HepG2 (cell line): Measurements from ENCODE around the gene GPC3. TPM values are rescaled to one million over a fixed set of nuclear protein-coding genes. Genes with fewer than 3 reads are reported as not detected.

Experiments
- ATAC-seq: fragments of 200-7000 bp; cut with Tn5 transposase; 3 replicates; pipeline ENCODE4 v1.9.1; 2020; ENCODE audit warnings: mild to moderate bottlenecking, moderate library complexity
- BruUV-seq: library from RNA; stranded (reverse); fragments of 400-500 nt; replicated peaks from 2 replicates; lab custom pipeline; 2021; lab: Mats Ljungman, UMichigan
- CTCF ChIA-PET: fragments of 300-600 bp; formaldehyde crosslinking; extraction: SDS; loops from one replicate; lab custom pipeline; 2021; ENCODE audit warnings: low total read pairs, inconsistent platforms, low intra/inter-chr PET ratio; lab: Yijun Ruan, JAX
- POLR2A ChIA-PET: fragments of 350-600 bp; sonication (Branson Sonifier 250); formaldehyde crosslinking; loops from one replicate; lab custom pipeline; 2020; ENCODE audit warnings: antibody characterized with exemption, inconsistent platforms; lab: Yijun Ruan, JAX
- DNase-seq: peaks from one replicate; pipeline ENCODE4 v3.0.0-alpha.2; 2015; ENCODE audit warnings: low spot score
- FAIRE-seq: peaks from 3 replicates; lab custom pipeline; 2011; peaks lifted over from hg19 to GRCh38; lab: Jason Lieb, UNC
- H2AFZ ChIP-seq: one replicate; pipeline ENCODE4 v1.6.1; 2011; ENCODE audit warnings: low read length, inconsistent platforms
- H3K27ac ChIP-seq: fragments of 300-600 bp; 3 replicates; pipeline ENCODE4 v1.8.0; 2011; ENCODE audit warnings: mixed run types, mild to moderate bottlenecking, mixed read lengths, low read length, inconsistent platforms; ENCODE audit not compliant: insufficient read depth; ENCODE audit errors: extremely low read length
- H3K27me3 ChIP-seq, 2 experiments: fragments of 200-600 bp in 1 of 2; 2 replicates in 1 of 2; 3 replicates in 1 of 2; pipeline versions ENCODE4 v1.6.0 to v1.8.0; 2011; ENCODE audit warnings: low read length in 2 of 2, mild to moderate bottlenecking in 2 of 2, moderate library complexity in 2 of 2, inconsistent platforms in 1 of 2; ENCODE audit not compliant: insufficient read depth in 2 of 2, control insufficient read depth in 1 of 2
- H3K36me3 ChIP-seq, 2 experiments: fragments of 200-600 bp in 1 of 2; replicated peaks in 1 of 2; 2 replicates in 1 of 2; 3 replicates in 1 of 2; pipeline versions ENCODE4 v1.5.1 to v1.8.0; 2011; ENCODE audit warnings: low read length in 2 of 2, inconsistent platforms in 1 of 2; ENCODE audit not compliant: insufficient read depth in 2 of 2, control insufficient read depth in 1 of 2
- H3K4me1 ChIP-seq: 2 replicates; pipeline ENCODE4 v1.5.1; 2012; ENCODE audit warnings: low read length, inconsistent platforms; ENCODE audit not compliant: insufficient read depth
- H3K4me2 ChIP-seq: 2 replicates; pipeline ENCODE4 v1.6.0; 2011; ENCODE audit warnings: low read depth, low read length, inconsistent platforms
- H3K4me3 ChIP-seq, 3 experiments: fragments of 200-600 bp in 1 of 3; sonication (generic), shearing (Covaris generic) in 1 of 3; replicated peaks in 1 of 3; 2 replicates each; pipeline ENCODE4 v1.5.1; 2011 to 2016; ENCODE audit warnings: low read length in 3 of 3, inconsistent platforms in 2 of 3, low read depth in 2 of 3, mild to moderate bottlenecking in 2 of 3, control low read depth in 1 of 3, mixed read lengths in 1 of 3; ENCODE audit not compliant: insufficient read depth in 1 of 3
- H3K79me2 ChIP-seq: one replicate; pipeline ENCODE4 v1.6.1; 2011; ENCODE audit warnings: low read length, inconsistent platforms; ENCODE audit not compliant: insufficient read depth
- H3K9ac ChIP-seq: 2 replicates; pipeline ENCODE4 v1.6.0; 2011; ENCODE audit warnings: mild to moderate bottlenecking, low read depth, low read length, inconsistent platforms; ENCODE audit not compliant: insufficient read depth
- H3K9me3 ChIP-seq: 2 replicates; pipeline ENCODE4 v1.5.1; 2012; ENCODE audit warnings: mild to moderate bottlenecking, low read length
- H4K20me1 ChIP-seq: 2 replicates; pipeline ENCODE4 v1.6.0; 2011; ENCODE audit warnings: inconsistent platforms, mild to moderate bottlenecking, low read length, moderate library complexity; ENCODE audit not compliant: insufficient read depth
- BCL6 ChIP-seq: IDR thresholded peaks from 2 replicates; pipeline ENCODE4 v1.6.1; 2016; ENCODE audit warnings: missing genetic modification reagents, missing compliant biosample characterization
- CREB1 ChIP-seq, 2 experiments: fragments of 450-650 bp in 1 of 2; IDR thresholded peaks; 2 replicates each; pipeline ENCODE4 v1.6.1; 2016 to 2017; ENCODE audit warnings: control low read depth in 1 of 2, mild to moderate bottlenecking in 1 of 2, missing compliant biosample characterization in 1 of 2, missing genetic modification characterization in 1 of 2
- E2F5 ChIP-seq: sonication (generic); formaldehyde crosslinking; conservative IDR thresholded peaks from 2 replicates; pipeline ENCODE4 v1.4.0; 2020; ENCODE audit warnings: missing genetic modification reagents
- NCOA1 ChIP-seq: sonication (generic); formaldehyde crosslinking; IDR thresholded peaks from 2 replicates; pipeline ENCODE4 v1.9.0; 2021; ENCODE audit warnings: missing genetic modification reagents
- SAFB2 ChIP-seq: sonication (generic); formaldehyde crosslinking; IDR thresholded peaks from 2 replicates; pipeline ENCODE4 v1.5.1; 2020; ENCODE audit warnings: missing genetic modification reagents, low read depth, mild to moderate bottlenecking, borderline replicate concordance
- TFAP4 ChIP-seq: sonication (generic); IDR thresholded peaks from 2 replicates; pipeline ENCODE4 v1.6.1; 2016; ENCODE audit warnings: low read depth, borderline replicate concordance
- TOE1 ChIP-seq: sonication (generic); formaldehyde crosslinking; IDR thresholded peaks from 2 replicates; pipeline ENCODE4 v1.4.0; 2020; ENCODE audit warnings: mild to moderate bottlenecking, missing genetic modification reagents
- ZBTB14 ChIP-seq: sonication (generic); formaldehyde crosslinking; IDR thresholded peaks from 2 replicates; pipeline ENCODE4 v1.4.0; 2020; ENCODE audit warnings: missing genetic modification reagents
- ZHX1 ChIP-seq: sonication (generic); formaldehyde crosslinking; IDR thresholded peaks from 2 replicates; pipeline ENCODE4 v1.8.1; 2022; ENCODE audit warnings: low read depth, mild to moderate bottlenecking, missing genetic modification reagents
- ZNF256 ChIP-seq: sonication (generic); formaldehyde crosslinking; conservative IDR thresholded peaks from 2 replicates; pipeline ENCODE4 v1.4.0; 2020; ENCODE audit warnings: missing genetic modification reagents
- ZNF430 ChIP-seq: sonication (generic); formaldehyde crosslinking; IDR thresholded peaks from 2 replicates; pipeline ENCODE4 v1.9.0; 2021; ENCODE audit warnings: mild to moderate bottlenecking, missing genetic modification reagents
- ZNF547 ChIP-seq: sonication (generic); formaldehyde crosslinking; IDR thresholded peaks from 2 replicates; pipeline ENCODE4 v1.5.1; 2020; ENCODE audit warnings: mild to moderate bottlenecking, missing genetic modification reagents
- ZNF614 ChIP-seq: IDR thresholded peaks from 2 replicates; pipeline ENCODE4 v1.6.1; 2018; ENCODE audit warnings: missing biosample characterization, missing genetic modification reagents, inconsistent platforms, borderline replicate concordance
- ZNF629 ChIP-seq: sonication (generic); formaldehyde crosslinking; conservative IDR thresholded peaks from 2 replicates; pipeline ENCODE4 v1.5.0; 2020; ENCODE audit warnings: missing genetic modification reagents
- ZSCAN22 ChIP-seq: sonication (generic); formaldehyde crosslinking; IDR thresholded peaks from 2 replicates; pipeline ENCODE4 v1.4.0; 2020; ENCODE audit warnings: mild to moderate bottlenecking, missing genetic modification reagents
- WGBS: methylation state at CpG from one replicate; pipeline ENCODE4 v1.1.6; 2017; ENCODE audit warnings: low lambda C conversion rate; 5-methylcytosine and 5-hydroxymethylcytosine counted together
- in situ Hi-C: cut with HindIII; loops from 2 replicates; pipeline ENCODE4 v1.10.0; 2017; ENCODE audit warnings: low pct_unique_long_range_greater_than_20kb; ENCODE audit not compliant: extremely low pct_ligation_motif_present
- intact Hi-C: fragments of 100-400 bp; cut with micrococcal nuclease; formaldehyde crosslinking; loops from one replicate; pipeline ENCODE4 v1.10.0; 2022; ENCODE audit not compliant: unreplicated experiment
- polyA plus RNA-seq, 8 experiments: library from polyadenylated mRNA; depleted of rRNA in 3 of 8; stranded (reverse) in 7 of 8; unstranded in 1 of 8; fragments of >200 nt; fragmentation: Illumina TruSeq in 4 of 8; extraction: Trizol in 4 of 8; gene quantifications; 2 replicates each; pipeline versions ENCODE4 v1.2.1 to v1.2.3, GENCODE V29; 2011 to 2016; ENCODE audit warnings: low read depth in 4 of 8, missing spikeins in 1 of 8, mixed read lengths in 1 of 8; ENCODE audit not compliant: insufficient read depth in 1 of 8
- total RNA-seq, 5 experiments: library from RNA; depleted of rRNA; stranded (reverse); fragments of >200 nt; fragmentation: Illumina TruSeq; extraction: Trizol; gene quantifications; 2 replicates each; pipeline ENCODE4 v1.2.3, GENCODE V29; 2016; ENCODE audit warnings: low read depth in 1 of 5
- TF ChIP-seq, protein P1 (sequence below): sonication (generic); formaldehyde crosslinking; IDR thresholded peaks from 2 replicates; pipeline ENCODE4 v1.9.0; 2021; ENCODE audit warnings: missing genetic modification reagents, mild to moderate bottlenecking, borderline replicate concordance

The GPC3 gene
- total and polyA plus RNA-seq, 2 of the 13 experiments (the other 11 are each of a cell fraction or from before 2014, with no cell fraction given) = 1,799 to 3,263 TPM

- TF ChIP-seq, protein P1, sequence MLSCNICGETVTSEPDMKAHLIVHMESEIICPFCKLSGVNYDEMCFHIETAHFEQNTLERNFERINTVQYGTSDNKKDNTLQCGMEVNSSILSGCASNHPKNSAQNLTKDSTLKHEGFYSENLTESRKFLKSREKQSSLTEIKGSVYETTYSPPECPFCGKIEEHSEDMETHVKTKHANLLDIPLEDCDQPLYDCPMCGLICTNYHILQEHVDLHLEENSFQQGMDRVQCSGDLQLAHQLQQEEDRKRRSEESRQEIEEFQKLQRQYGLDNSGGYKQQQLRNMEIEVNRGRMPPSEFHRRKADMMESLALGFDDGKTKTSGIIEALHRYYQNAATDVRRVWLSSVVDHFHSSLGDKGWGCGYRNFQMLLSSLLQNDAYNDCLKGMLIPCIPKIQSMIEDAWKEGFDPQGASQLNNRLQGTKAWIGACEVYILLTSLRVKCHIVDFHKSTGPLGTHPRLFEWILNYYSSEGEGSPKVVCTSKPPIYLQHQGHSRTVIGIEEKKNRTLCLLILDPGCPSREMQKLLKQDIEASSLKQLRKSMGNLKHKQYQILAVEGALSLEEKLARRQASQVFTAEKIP (CRISPR knock-in tag) = no peak
Measured at GRCh38 chrX:133846311-133846710, 139.1 kb downstream of the GPC3 start (continued).

DNA sequence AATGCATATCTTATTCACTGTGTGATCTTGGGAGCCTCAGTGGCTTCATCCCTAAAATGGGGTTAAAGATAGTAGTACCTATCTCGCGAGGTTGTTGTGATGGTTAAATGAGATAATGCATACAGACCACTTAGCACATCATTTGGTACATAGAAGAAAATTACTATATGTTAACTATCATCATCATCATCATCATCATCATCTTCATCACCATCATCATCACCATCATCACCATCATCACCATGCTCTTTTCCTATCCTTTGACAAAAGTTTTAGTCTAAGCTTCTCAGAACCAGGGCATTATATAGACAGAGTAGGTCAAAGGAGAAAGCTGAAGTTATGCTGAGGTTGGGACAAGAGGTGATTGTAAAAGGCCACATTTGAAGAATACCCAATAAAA, 145.0 kb downstream of the GPC3 start:
- no peaks in the 10 kb centered on the region for H3K4me1 ChIP-seq
- intact Hi-C loops = no loop called here
- no peak overlapping the region for H2AFZ ChIP-seq
- ATAC-seq = no peak
- no peak overlapping the region for H3K9ac ChIP-seq
- peaks cover 78% of the 10 kb centered on the region for H4K20me1 ChIP-seq
- CTCF ChIA-PET = no interaction called here
- no peak overlapping the region for H3K27ac ChIP-seq
- H3K4me2 ChIP-seq = no peak overlapping the region
- TF ChIP-seq SAFB2 (CRISPR knock-in tag) = no peak
- TF ChIP-seq TOE1 (CRISPR knock-in tag) = no peak
- peak; percentile 64; the same call in 1 of the 2 replicates for TF ChIP-seq CREB1 (IDR thresholded peaks at IDR 0.05)
- no peak for TF ChIP-seq CREB1 (CRISPR knock-in tag; IDR thresholded peaks at IDR 0.05)
- TF ChIP-seq ZNF430 (CRISPR knock-in tag) = no peak
- TF ChIP-seq ZNF614 = no peak
- TF ChIP-seq ZNF547 (CRISPR knock-in tag) = no peak
- TF ChIP-seq ZBTB14 (CRISPR knock-in tag) = no peak
- no peak for TF ChIP-seq NCOA1 (CRISPR knock-in tag)
- no peak for TF ChIP-seq TFAP4
- no peak for TF ChIP-seq ZSCAN22 (CRISPR knock-in tag)
- no peak for TF ChIP-seq ZHX1
- no peak for TF ChIP-seq ZNF256 (CRISPR knock-in tag)
- TF ChIP-seq ZNF629 (CRISPR knock-in tag) = peak; percentile 60
- TF ChIP-seq BCL6 (CRISPR knock-in tag) = no peak
- TF ChIP-seq E2F5 (CRISPR knock-in tag) = no peak
- TF ChIP-seq, all 625 proteins: peak for 2
- FAIRE-seq = no peak
- H3K79me2 ChIP-seq = peaks cover 60% of the 10 kb centered on the region
- 100% methylated on average over 2 of the region's 2 CpGs for WGBS
- no peaks in the 10 kb centered on the region for H3K9me3 ChIP-seq
- no peak overlapping the region for H3K4me3 ChIP-seq
- peaks cover 6 to 29% of the 10 kb centered on the region in 2 experiments; a peak in 3 of 5 replicates for H3K36me3 ChIP-seq
- POLR2A ChIA-PET = no interaction called here
- DNase-seq = no peak
- BruUV-seq = no TSS peak
- in situ Hi-C loops = no loop called here
- no peaks in the 10 kb centered on the region for H3K27me3 ChIP-seq
